Measurements from ENCODE around the gene GGA3.

DNA sequence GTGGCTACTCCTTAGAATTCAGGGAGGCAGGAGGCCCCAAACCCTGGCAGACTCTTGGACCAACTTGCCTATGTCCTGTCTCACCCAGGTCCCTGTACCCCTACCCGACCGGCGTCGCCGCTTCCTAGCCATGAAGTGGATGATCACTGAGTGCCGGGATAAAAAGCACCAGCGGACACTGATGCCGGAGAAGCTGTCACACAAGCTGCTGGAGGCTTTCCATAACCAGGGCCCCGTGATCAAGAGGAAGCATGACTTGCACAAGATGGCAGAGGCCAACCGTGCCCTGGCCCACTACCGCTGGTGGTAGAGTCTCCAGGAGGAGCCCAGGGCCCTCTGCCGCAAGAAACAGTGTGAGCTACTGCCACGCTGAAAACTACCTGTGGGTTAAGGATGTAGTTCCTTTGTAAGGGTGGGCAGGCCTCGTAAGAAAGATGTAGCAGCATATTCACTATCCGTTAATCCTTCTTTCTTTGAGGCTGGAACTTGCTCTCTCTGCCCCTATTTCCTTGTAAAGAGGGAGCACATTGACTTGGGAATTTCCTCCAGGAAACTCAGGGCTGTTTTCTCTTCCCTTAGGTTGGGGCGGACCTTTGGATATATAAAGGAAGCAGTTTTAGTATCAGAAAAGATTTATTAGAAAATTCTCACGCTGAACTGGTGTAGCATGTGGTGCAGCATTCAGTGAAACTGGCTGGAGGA is 4.4 kb upstream of the GGA3 start:
- TF ChIP-seq ELF4 (IDR thresholded peaks at IDR 0.05) = no peak
- TF ChIP-seq BHLHE40 (IDR thresholded peaks at IDR 0.05; ENCODE audit: borderline replicate concordance) = no peak
- TF ChIP-seq HDGF (IDR thresholded peaks at IDR 0.05; ENCODE audit: borderline replicate concordance) = no peak

Measured in HEK293T (cell line).